Adrenal gland (tissue), 12 donors: ENCODE results near the gene OR4D1. TPM values are rescaled to one million over a fixed set of nuclear protein-coding genes. Genes with fewer than 3 reads are reported as not detected.

Source experiments
- DNase-seq, 7 donors: peaks; one replicate each; pipeline ENCODE4 v3.0.0-alpha.2; 2019 to 2020
- H3K27ac ChIP-seq, 5 donors: fragments of 200-600 bp; sonication (generic) in 4 of 5; 1 replicate in 3 of 5; 2 replicates in 2 of 5; pipeline versions ENCODE4 v1.5.1 to v1.8.0; 2016 to 2020; ENCODE audit warnings: mild to moderate bottlenecking in 1 of 5
- H3K27me3 ChIP-seq: fragments of 200-600 bp; 2 replicates; pipeline ENCODE4 v1.8.0; 2021
- H3K36me3 ChIP-seq, 2 donors: fragments of 200-600 bp; replicated peaks in 1 of 2; 1 replicate in 1 of 2; 2 replicates in 1 of 2; pipeline versions ENCODE4 v1.5.1 to v1.8.0; 2018 to 2022
- H3K4me1 ChIP-seq, 2 donors: fragments of 200-600 bp; replicated peaks in 1 of 2; 1 replicate in 1 of 2; 2 replicates in 1 of 2; pipeline versions ENCODE4 v1.5.1 to v1.8.0; 2018 to 2021
- H3K4me3 ChIP-seq, 4 donors: fragments of 200-600 bp; sonication (generic) in 3 of 4; one replicate each; pipeline ENCODE4 v1.5.1; 2016 to 2018
- H3K9me3 ChIP-seq, 3 donors: fragments of 200-600 bp; sonication (generic) in 1 of 3; replicated peaks in 1 of 3; 1 replicate in 2 of 3; 2 replicates in 1 of 3; pipeline versions ENCODE4 v1.5.1 to v1.8.0; 2016 to 2021
- POLR2A ChIP-seq, 2 donors: fragments of 450-650 bp; IDR thresholded peaks; one replicate each; pipeline ENCODE4 v1.6.1; 2017; ENCODE audit warnings: antibody characterized with exemption in 2 of 2, mild to moderate bottlenecking in 2 of 2, moderate library complexity in 1 of 2
- whole genome bisulfite sequencing, 4 donors: extraction: QIAGEN DNeasy Blood & Tissue Kit in 2 of 4; methylation state at CpG; one replicate each; pipeline versions ENCODE4 v1.1.5 to v1.1.7; 2013 to 2017; 5-methylcytosine and 5-hydroxymethylcytosine counted together
- intact Hi-C, 2 donors: fragments of 100-400 bp; cut with DNase I; formaldehyde crosslinking; loops; one replicate each; pipeline versions ENCODE4 v1.14.1 to v1.15.0; 2022 to 2023
- polyA plus RNA-seq, 3 donors: library from polyadenylated mRNA; stranded (reverse); fragments of 200-250 nt in 2 of 3; fragments of 350-450 nt in 1 of 3; fragmentation: Illumina TruSeq in 1 of 3; extraction: RNeasy Lipid Tissue Mini Kit (QIAGEN cat#74804) in 1 of 3; gene quantifications; one replicate each; pipeline ENCODE4 v1.2.3, GENCODE V29; 2013 to 2014
- total RNA-seq, 9 donors: library from RNA; depleted of rRNA in 4 of 9; stranded (reverse); fragments of >200 nt in 4 of 9; fragments of 120-200 nt in 1 of 9; fragmentation: NEBNext Ultra II Directional in 1 of 9; extraction: Animal tissue kit (Norgen Biotek cat#: 25700) in 1 of 9; gene quantifications; one replicate each; pipeline versions ENCODE4 v1.1.0 to v1.2.4, GENCODE V29; 2013 to 2023
- TF ChIP-seq, protein P1 (sequence below), 6 experiments: fragments of 450-650 bp in 4 of 6; fragments of 200-600 bp in 2 of 6; sonication (generic) in 1 of 6; IDR thresholded peaks; 1 replicate in 5 of 6; 2 replicates in 1 of 6; pipeline versions ENCODE4 v1.5.1 to v1.8.0; 2016 to 2021; ENCODE audit warnings: antibody characterized with exemption in 6 of 6, mild to moderate bottlenecking in 2 of 6, moderate library complexity in 1 of 6
- donor health status: healthy with polysubstance abuse.
- donor health status: Bipolar disorder and iron deficiency.
- donor health status: DM: yes; HTN: yes; CAD: no.
- donor health status: DM: no; HTN: no; CAD: no.
- donor health status: DM: no; HTN: no; CAD: no.
- donor health status: DM: yes; HTN: yes; CAD: no.

Gene OR4D1
- total and polyA plus RNA-seq, 12 donors, result under 0.01 TPM; not detected in 11

DNA sequence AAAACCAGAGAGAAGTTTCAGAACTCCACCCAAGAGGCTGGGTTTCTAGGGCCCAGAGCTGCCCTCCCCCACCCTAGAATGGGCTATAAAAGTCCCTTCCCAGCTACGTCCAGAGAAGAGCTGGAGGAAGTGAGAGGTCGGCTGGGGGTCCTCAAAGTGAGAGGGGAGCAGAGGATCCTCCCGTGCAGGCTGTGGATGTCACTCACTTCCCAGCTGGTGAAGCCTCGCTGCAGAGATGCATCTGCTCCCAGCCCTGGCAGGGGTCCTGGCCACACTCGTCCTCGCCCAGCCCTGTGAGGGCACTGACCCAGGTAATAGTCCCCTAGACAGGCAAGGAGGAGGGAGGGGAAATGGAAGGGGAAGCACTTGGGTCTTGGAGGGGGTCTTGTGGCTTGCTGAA lies 44.4 kb downstream of the OR4D1 start, which contains the start of gene EPX:
Gene EPX, plus strand, starts transcription at position 115 of the 400 bp plus-strand sequence. Its CDS starts 121 bp downstream, at position 236.
- Histone ChIP-seq H3K27ac (no peak within 1 kb of the TSS), H3K9me3 (no peaks in the 10 kb centered on the region), H3K36me3 (no peaks in the 10 kb centered on the region), H3K4me1 (no peaks in the 10 kb centered on the region), H3K4me3 (no peak within 1 kb of the TSS), H3K27me3 (peaks cover 7% of the 10 kb centered on the region)
- DNase-seq, result no peak
- intact Hi-C loops, result no loop called here
- 45 to 73% (median 55%) methylated on average over 3 to 6 of the region's 6 CpGs for WGBS, 4 donors
- TF ChIP-seq, protein P1, sequence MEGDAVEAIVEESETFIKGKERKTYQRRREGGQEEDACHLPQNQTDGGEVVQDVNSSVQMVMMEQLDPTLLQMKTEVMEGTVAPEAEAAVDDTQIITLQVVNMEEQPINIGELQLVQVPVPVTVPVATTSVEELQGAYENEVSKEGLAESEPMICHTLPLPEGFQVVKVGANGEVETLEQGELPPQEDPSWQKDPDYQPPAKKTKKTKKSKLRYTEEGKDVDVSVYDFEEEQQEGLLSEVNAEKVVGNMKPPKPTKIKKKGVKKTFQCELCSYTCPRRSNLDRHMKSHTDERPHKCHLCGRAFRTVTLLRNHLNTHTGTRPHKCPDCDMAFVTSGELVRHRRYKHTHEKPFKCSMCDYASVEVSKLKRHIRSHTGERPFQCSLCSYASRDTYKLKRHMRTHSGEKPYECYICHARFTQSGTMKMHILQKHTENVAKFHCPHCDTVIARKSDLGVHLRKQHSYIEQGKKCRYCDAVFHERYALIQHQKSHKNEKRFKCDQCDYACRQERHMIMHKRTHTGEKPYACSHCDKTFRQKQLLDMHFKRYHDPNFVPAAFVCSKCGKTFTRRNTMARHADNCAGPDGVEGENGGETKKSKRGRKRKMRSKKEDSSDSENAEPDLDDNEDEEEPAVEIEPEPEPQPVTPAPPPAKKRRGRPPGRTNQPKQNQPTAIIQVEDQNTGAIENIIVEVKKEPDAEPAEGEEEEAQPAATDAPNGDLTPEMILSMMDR (IDR thresholded peaks at IDR 0.05), result no peak
- no peak for TF ChIP-seq POLR2A (IDR thresholded peaks at IDR 0.05)

DNA sequence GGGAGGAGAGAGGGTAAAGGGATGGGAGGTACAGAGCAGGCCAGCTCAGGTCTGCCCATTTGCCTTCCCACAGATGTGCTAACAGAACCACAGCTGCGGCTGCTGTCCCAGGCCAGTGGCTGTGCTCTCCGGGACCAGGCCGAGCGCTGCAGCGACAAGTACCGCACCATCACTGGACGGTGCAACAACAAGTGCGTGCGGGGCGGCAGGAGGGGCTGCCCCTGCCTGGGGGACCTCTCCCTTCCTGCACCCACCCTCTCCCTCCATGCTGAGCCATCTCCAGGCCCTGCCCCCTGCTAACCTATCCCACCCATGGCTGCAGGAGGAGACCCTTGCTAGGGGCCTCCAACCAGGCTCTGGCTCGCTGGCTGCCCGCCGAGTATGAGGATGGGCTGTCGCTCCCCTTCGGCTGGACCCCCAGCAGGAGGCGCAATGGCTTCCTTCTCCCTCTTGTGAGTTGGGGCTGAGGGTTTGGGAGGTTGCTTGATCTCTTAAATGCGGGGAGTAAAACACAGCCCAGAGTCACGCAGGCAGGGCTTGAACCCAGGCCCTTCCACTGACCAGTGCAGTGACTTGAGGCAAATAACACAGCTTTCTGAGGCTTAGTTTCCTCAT lies 45.6 kb downstream of the OR4D1 start:
- no peaks in the 10 kb centered on the region for H3K4me1 ChIP-seq
- no peaks in the 10 kb centered on the region for H3K36me3 ChIP-seq
- no peak overlapping the region for H3K27ac ChIP-seq
- DNase-seq, result no peak
- H3K4me3 ChIP-seq, result no peak overlapping the region
- H3K9me3 ChIP-seq, result no peaks in the 10 kb centered on the region
- no peak for TF ChIP-seq POLR2A (IDR thresholded peaks at IDR 0.05)
- TF ChIP-seq, protein P1 (IDR thresholded peaks at IDR 0.05), result no peak
- intact Hi-C loops, result no loop called here
- 79 to 95% (median 83%) methylated on average over 4 to 18 of the region's 18 CpGs for WGBS, 4 donors
- H3K27me3 ChIP-seq, result peaks cover 9% of the 10 kb centered on the region

DNA sequence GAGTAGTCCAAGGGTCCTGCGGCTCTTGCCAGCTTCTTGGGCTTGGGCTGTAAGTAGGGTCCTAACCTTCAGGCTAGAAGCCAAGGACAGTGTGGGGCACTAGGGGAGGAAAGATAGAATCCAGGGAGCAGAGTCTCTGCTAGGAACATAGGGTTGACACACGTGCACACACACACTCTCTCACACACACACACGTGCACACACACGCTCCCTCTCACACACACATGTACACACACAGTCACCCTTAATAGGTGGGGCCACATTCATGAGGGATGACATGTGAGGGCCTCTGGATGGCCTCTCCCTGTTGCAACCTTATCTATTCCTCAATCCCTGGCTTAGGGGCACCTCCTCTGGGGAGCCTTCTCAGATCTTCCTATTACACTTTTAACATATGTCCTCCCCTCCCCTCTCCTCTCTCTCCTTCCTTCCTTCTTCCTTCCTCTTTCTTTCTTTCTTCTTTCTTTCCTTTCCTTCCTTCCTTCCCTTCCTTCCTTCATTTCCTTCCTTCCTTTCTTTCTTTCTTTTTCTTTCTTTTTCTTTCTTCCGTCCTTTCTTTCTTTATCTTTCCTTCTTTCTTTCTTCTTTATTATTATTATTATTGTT lies 47.4 kb downstream of the OR4D1 start:
- no peaks in the 10 kb centered on the region for H3K9me3 ChIP-seq
- H3K4me3 ChIP-seq, result no peak overlapping the region
- H3K27ac ChIP-seq, result no peak overlapping the region
- H3K4me1 ChIP-seq, result no peaks in the 10 kb centered on the region
- TF ChIP-seq POLR2A (IDR thresholded peaks at IDR 0.05), result no peak
- TF ChIP-seq, protein P1 (IDR thresholded peaks at IDR 0.05), result no peak
- DNase-seq, result no peak
- intact Hi-C loops, result no loop called here
- H3K27me3 ChIP-seq, result peaks cover 9% of the 10 kb centered on the region
- 80 to 89% (median 81%) methylated on average over 5 of the region's 5 CpGs for WGBS, 4 donors
- no peaks in the 10 kb centered on the region for H3K36me3 ChIP-seq

DNA sequence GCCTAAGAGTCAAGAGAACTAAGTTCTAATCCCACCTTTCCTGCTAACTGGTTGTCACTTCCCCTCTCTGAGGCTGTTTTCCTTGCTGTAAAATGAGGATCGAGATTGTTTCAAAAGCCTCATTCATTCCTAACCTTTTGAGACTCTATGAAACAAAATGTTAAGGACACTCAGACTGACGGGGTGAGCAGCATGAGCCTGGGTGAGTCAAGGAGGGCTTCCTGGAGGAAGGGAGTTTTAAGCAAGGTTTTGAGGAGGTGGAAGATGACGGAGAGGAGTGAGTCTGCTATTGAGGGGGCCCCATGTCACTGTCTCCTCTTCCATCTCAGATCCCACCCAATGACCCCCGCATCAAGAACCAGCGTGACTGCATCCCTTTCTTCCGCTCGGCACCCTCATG lies 48.4 kb downstream of the OR4D1 start:
- WGBS, 4 donors, result 67 to 77% (median 72%) methylated on average over 7 of the region's 7 CpGs
- no peak for DNase-seq
- no peaks in the 10 kb centered on the region for H3K9me3 ChIP-seq
- peaks cover 9% of the 10 kb centered on the region for H3K27me3 ChIP-seq
- intact Hi-C loops, result no loop called here
- no peaks in the 10 kb centered on the region for H3K36me3 ChIP-seq
- no peaks in the 10 kb centered on the region for H3K4me1 ChIP-seq
- H3K4me3 ChIP-seq, result no peak overlapping the region
- TF ChIP-seq POLR2A (IDR thresholded peaks at IDR 0.05), result no peak
- TF ChIP-seq, protein P1 (IDR thresholded peaks at IDR 0.05), result no peak
- no peak overlapping the region for H3K27ac ChIP-seq
